ENCODE data around the gene NEXN. TPM values are rescaled to one million over a fixed set of nuclear protein-coding genes. Genes with fewer than 3 reads are reported as not detected.

NEXN gene
- total RNA-seq, 1 experiment from 2014 or later: 0.15 TPM

GRCh38 chr1:77846966-77847365 lies 41.5 kb upstream of the NEXN start:
- CTCF ChIA-PET: no interaction called here
- H3K27me3 ChIP-seq (ENCODE audit: insufficient read depth, low read length): no peaks in the 10 kb centered on the region
- DNase-seq (ENCODE audit: low read depth, low spot score) (no peak), ATAC-seq (no peak)
- H3K9me2 ChIP-seq (ENCODE audit: insufficient read depth): no peaks in the 10 kb centered on the region
- POLR2A ChIA-PET: no interaction called here
- RAD21 ChIA-PET (ENCODE audit: low non-redundant PET in 1 of 2, low total read pairs in 2 of 2, uncharacterized antibody in 2 of 2, unreplicated experiment in 2 of 2): no interaction called here
- TF ChIP-seq REST (IDR thresholded peaks at IDR 0.05; ENCODE audit: low read depth): no peak
- no peak for TF ChIP-seq CTCF (IDR thresholded peaks at IDR 0.05 in 2 of 3, conservative IDR thresholded peaks at IDR 0.05 in 1 of 3; ENCODE audit: borderline replicate concordance in 1 of 3, insufficient read depth in 1 of 3, low read depth in 2 of 3, low read length in 2 of 3)
- no peak for TF ChIP-seq YY1 (IDR thresholded peaks at IDR 0.05; ENCODE audit: extremely low read depth, insufficient replicate concordance, low read depth, low read length)
- TF ChIP-seq SP1 (IDR thresholded peaks at IDR 0.05; ENCODE audit: low read depth): no peak
- TF ChIP-seq RAD21 (IDR thresholded peaks at IDR 0.05; ENCODE audit: low read depth): no peak
- no peak for TF ChIP-seq TCF7L2 (IDR thresholded peaks at IDR 0.05; ENCODE audit: borderline replicate concordance, extremely low read depth, insufficient read depth, insufficient read length)
- TF ChIP-seq POLR2AphosphoS5 (IDR thresholded peaks at IDR 0.05; ENCODE audit: low read depth, low read length): no peak
- TF ChIP-seq EGR1 (IDR thresholded peaks at IDR 0.05; ENCODE audit: low read depth): no peak
- no peak for TF ChIP-seq CEBPB (IDR thresholded peaks at IDR 0.05; ENCODE audit: low read depth)
- TF ChIP-seq JUND (IDR thresholded peaks at IDR 0.05): no peak
- no peak for TF ChIP-seq CBX3 (IDR thresholded peaks at IDR 0.05; ENCODE audit: low read depth)
- TF ChIP-seq EZH2phosphoT487 (IDR thresholded peaks at IDR 0.05; ENCODE audit: borderline replicate concordance): no peak
- no peak for TF ChIP-seq SIN3A (IDR thresholded peaks at IDR 0.05; ENCODE audit: low read depth)
- TF ChIP-seq, protein P1, sequence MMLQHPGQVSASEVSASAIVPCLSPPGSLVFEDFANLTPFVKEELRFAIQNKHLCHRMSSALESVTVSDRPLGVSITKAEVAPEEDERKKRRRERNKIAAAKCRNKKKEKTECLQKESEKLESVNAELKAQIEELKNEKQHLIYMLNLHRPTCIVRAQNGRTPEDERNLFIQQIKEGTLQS (IDR thresholded peaks at IDR 0.05): no peak
- H3K4me3 ChIP-seq (replicated peaks in 1 of 2; ENCODE audit: low read depth in 1 of 2, low read length in 2 of 2): no peak overlapping the region
- intact Hi-C loops (cut with micrococcal nuclease): no loop called here
- H2AFZ ChIP-seq (ENCODE audit: low read depth, low read length, poor library complexity, severe bottlenecking): no peak overlapping the region
- no peak overlapping the region for H3K9ac ChIP-seq (ENCODE audit: low read length)
- H3K27ac ChIP-seq (ENCODE audit: low read depth, low read length): no peak overlapping the region
- BruUV-seq (replicated peaks): no TSS peak
- H3K79me2 ChIP-seq (ENCODE audit: insufficient read depth, low read length): no peaks in the 10 kb centered on the region
- H3K9me3 ChIP-seq (ENCODE audit: control insufficient read depth in 1 of 2, insufficient read depth in 1 of 2, low read depth in 1 of 2, low read length in 2 of 2): no peaks in the 10 kb centered on the region
- H3K36me3 ChIP-seq (ENCODE audit: control insufficient read depth in 1 of 2, insufficient read depth in 2 of 2, low read length in 2 of 2): no peaks in the 10 kb centered on the region
- no peak overlapping the region for H3K4me2 ChIP-seq (ENCODE audit: low read length)
- no peaks in the 10 kb centered on the region for H3K4me1 ChIP-seq (ENCODE audit: control insufficient read depth in 1 of 2, insufficient read depth in 2 of 2, low read length in 2 of 2)
- H4K20me1 ChIP-seq (ENCODE audit: insufficient read depth): 0 out of 2 replicates have a peak, but pooled peaks cover 4% of the 10 kb centered on the region
